Measurements from ENCODE around the gene YTHDF1.

DNA sequence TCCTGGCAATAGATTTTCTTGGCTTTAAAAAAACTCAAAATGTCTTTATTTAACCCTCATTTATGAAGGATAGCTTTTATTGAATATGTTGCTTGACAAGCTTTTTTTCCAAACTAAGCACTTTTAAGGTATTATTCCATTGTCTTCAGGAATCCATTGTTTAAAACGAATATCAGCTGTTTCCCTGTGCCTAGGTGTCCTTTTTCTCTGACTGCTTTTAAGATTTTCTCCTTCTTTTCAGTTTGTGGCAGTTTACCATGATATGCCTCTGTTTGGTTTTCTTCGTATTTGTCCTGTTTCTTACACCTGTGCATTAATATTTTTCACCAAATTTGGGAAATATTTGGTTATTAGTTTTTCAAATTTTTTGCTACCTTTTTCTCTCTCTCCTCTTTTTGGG is 68.4 kb downstream of the YTHDF1 start:
- TF ChIP-seq, protein P1, sequence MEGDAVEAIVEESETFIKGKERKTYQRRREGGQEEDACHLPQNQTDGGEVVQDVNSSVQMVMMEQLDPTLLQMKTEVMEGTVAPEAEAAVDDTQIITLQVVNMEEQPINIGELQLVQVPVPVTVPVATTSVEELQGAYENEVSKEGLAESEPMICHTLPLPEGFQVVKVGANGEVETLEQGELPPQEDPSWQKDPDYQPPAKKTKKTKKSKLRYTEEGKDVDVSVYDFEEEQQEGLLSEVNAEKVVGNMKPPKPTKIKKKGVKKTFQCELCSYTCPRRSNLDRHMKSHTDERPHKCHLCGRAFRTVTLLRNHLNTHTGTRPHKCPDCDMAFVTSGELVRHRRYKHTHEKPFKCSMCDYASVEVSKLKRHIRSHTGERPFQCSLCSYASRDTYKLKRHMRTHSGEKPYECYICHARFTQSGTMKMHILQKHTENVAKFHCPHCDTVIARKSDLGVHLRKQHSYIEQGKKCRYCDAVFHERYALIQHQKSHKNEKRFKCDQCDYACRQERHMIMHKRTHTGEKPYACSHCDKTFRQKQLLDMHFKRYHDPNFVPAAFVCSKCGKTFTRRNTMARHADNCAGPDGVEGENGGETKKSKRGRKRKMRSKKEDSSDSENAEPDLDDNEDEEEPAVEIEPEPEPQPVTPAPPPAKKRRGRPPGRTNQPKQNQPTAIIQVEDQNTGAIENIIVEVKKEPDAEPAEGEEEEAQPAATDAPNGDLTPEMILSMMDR (conservative IDR thresholded peaks at IDR 0.05): no peak
- TF ChIP-seq ZFX (IDR thresholded peaks at IDR 0.05): no peak
